GM12878 (cell line): ENCODE results near the gene MTRF1. TPM values are rescaled to one million over a fixed set of nuclear protein-coding genes. Genes with fewer than 3 reads are reported as not detected.

Experiments used
- ATAC-seq: fragments of 200-7000 bp; cut with Tn5 transposase; 3 replicates; pipeline ENCODE4 v1.9.1; 2020; ENCODE audit warnings: mild to moderate bottlenecking, moderate library complexity
- BruUV-seq: library from RNA; stranded (reverse); fragments of 400-500 nt; replicated peaks from 2 replicates; lab custom pipeline; 2021; lab: Mats Ljungman, UMichigan
- CTCF ChIA-PET: fragments of 300-600 bp; sonication (Branson Sonifier 250); formaldehyde crosslinking; extraction: SDS; loops from one replicate; lab custom pipeline; 2021; ENCODE audit warnings: inconsistent platforms; lab: Yijun Ruan, JAX
- POLR2A ChIA-PET: fragments of 350-600 bp; formaldehyde crosslinking; extraction: SDS; loops from one replicate; lab custom pipeline; 2021; ENCODE audit warnings: inconsistent platforms; lab: Charles Lee
- RAD21 ChIA-PET: fragments of 300-600 bp; sonication (Branson Sonifier 250); formaldehyde crosslinking; loops from one replicate; lab custom pipeline; 2023; ENCODE audit warnings: antibody characterized with exemption; ENCODE audit not compliant: unreplicated experiment; lab: Charles Lee
- SMC1A ChIA-PET: fragments of 300-600 bp; sonication (Branson Sonifier 250); formaldehyde crosslinking; loops from one replicate; lab custom pipeline; 2023; ENCODE audit not compliant: unreplicated experiment, uncharacterized antibody; lab: Charles Lee
- DNase-seq: peaks from one replicate; pipeline ENCODE4 v3.0.0-alpha.2; 2011; ENCODE audit warnings: low read depth, low spot score
- FAIRE-seq: peaks from 3 replicates; lab custom pipeline; 2011; peaks lifted over from hg19 to GRCh38; lab: Jason Lieb, UNC
- H2AFZ ChIP-seq: 2 replicates; pipeline ENCODE4 v1.6.0; 2011; ENCODE audit warnings: low read depth, low read length, control low read depth; ENCODE audit not compliant: control insufficient read depth
- H3K27ac ChIP-seq: 2 replicates; pipeline ENCODE4 v1.5.1; 2011; ENCODE audit warnings: control low read depth; ENCODE audit not compliant: control insufficient read depth, insufficient read depth
- H3K27me3 ChIP-seq, 2 experiments: replicated peaks in 1 of 2; 2 replicates each; pipeline versions ENCODE4 v1.6.0 to v1.6.1; 2011; ENCODE audit warnings: low read length in 1 of 2; ENCODE audit not compliant: control insufficient read depth in 2 of 2, insufficient read depth in 2 of 2
- H3K36me3 ChIP-seq, 2 experiments: 2 replicates each; pipeline ENCODE4 v1.5.1; 2011; ENCODE audit warnings: low read length in 1 of 2; ENCODE audit not compliant: control insufficient read depth in 2 of 2, insufficient read depth in 2 of 2
- H3K4me1 ChIP-seq: 2 replicates; pipeline ENCODE4 v1.6.1; 2011; ENCODE audit warnings: mild to moderate bottlenecking, low read length, moderate library complexity, mixed read lengths; ENCODE audit not compliant: control insufficient read depth, insufficient read depth
- H3K4me2 ChIP-seq: 2 replicates; pipeline ENCODE4 v1.6.0; 2011; ENCODE audit warnings: control low read depth; ENCODE audit not compliant: control insufficient read depth, insufficient read depth
- H3K4me3 ChIP-seq: fragments of 200-600 bp; sonication (generic); 2 replicates; pipeline ENCODE4 v1.5.1; 2016
- H3K79me2 ChIP-seq: 2 replicates; pipeline ENCODE4 v1.6.0; 2011; ENCODE audit warnings: low read length; ENCODE audit not compliant: control insufficient read depth, insufficient read depth
- H3K9ac ChIP-seq: 2 replicates; pipeline ENCODE4 v1.8.0; 2011; ENCODE audit warnings: low read length, control low read depth, mixed read lengths; ENCODE audit not compliant: control insufficient read depth, insufficient read depth
- H3K9me3 ChIP-seq: replicated peaks from 3 replicates; pipeline ENCODE4 v1.5.1; 2011; ENCODE audit warnings: mild to moderate bottlenecking, low read length; ENCODE audit not compliant: control insufficient read depth, insufficient read depth
- H4K20me1 ChIP-seq: 2 replicates; pipeline ENCODE4 v1.6.0; 2011; ENCODE audit not compliant: control insufficient read depth, insufficient read depth
- BCL11A ChIP-seq: IDR thresholded peaks from 2 replicates; pipeline ENCODE4 v1.6.1; 2011; ENCODE audit warnings: low read depth, low read length
- BHLHE40 ChIP-seq, 2 experiments: fragments of 450-650 bp in 1 of 2; IDR thresholded peaks; 2 replicates each; pipeline ENCODE4 v1.6.1; 2011 to 2017; ENCODE audit warnings: low read depth in 2 of 2, borderline replicate concordance in 1 of 2, improper control_type of control experiment in 1 of 2, low read length in 1 of 2, mild to moderate bottlenecking in 1 of 2
- CBX3 ChIP-seq: fragments of 200-600 bp; sonication (generic); IDR thresholded peaks from 2 replicates; pipeline ENCODE4 v1.6.1; 2016; ENCODE audit warnings: low read depth, borderline replicate concordance
- DPF2 ChIP-seq: fragments of 450-650 bp; IDR thresholded peaks from 2 replicates; pipeline ENCODE4 v1.6.1; 2017; ENCODE audit warnings: mild to moderate bottlenecking
- FOXK2 ChIP-seq: fragments of 450-650 bp; IDR thresholded peaks from 2 replicates; pipeline ENCODE4 v1.6.1; 2017; ENCODE audit warnings: mild to moderate bottlenecking, moderate library complexity
- IKZF1 ChIP-seq: fragments of 450-650 bp; conservative IDR thresholded peaks from 2 replicates; pipeline ENCODE4 v1.6.1; 2017; ENCODE audit warnings: antibody characterized with exemption, mild to moderate bottlenecking
- NR2F1 ChIP-seq: fragments of 450-650 bp; conservative IDR thresholded peaks from 2 replicates; pipeline ENCODE4 v1.6.1; 2017; ENCODE audit warnings: mild to moderate bottlenecking
- RUNX3 ChIP-seq: IDR thresholded peaks from 2 replicates; pipeline ENCODE4 v1.6.1; 2012; ENCODE audit warnings: low read length, inconsistent platforms
- STAT3 ChIP-seq: IDR thresholded peaks from 2 replicates; pipeline ENCODE4 v1.6.1; 2011; ENCODE audit warnings: low read depth, low read length, improper control_type of control experiment
- ZBED1 ChIP-seq: IDR thresholded peaks from 2 replicates; pipeline ENCODE4 v1.6.1; 2016; ENCODE audit warnings: borderline replicate concordance
- ZNF274 ChIP-seq: IDR thresholded peaks from one replicate; pipeline ENCODE4 v1.8.0; 2011; ENCODE audit not compliant: insufficient read length, insufficient read depth
- WGBS: methylation state at CpG from one replicate; pipeline ENCODE4 v1.1.6; 2016; ENCODE audit warnings: low lambda C conversion rate; ENCODE audit not compliant: insufficient replicate concordance, insufficient coverage; ENCODE audit errors: missing lambda C conversion rate; 5-methylcytosine and 5-hydroxymethylcytosine counted together
- in situ Hi-C: fragments of 300-500 bp; cut with MboI; formaldehyde crosslinking; loops from 9 replicates; pipeline ENCODE4 v1.14.3; 2018; ENCODE audit warnings: mixed read lengths
- intact Hi-C: fragments of 100-400 bp; cut with micrococcal nuclease; formaldehyde crosslinking; loops from one replicate; pipeline ENCODE4 v1.14.2; 2022; ENCODE audit not compliant: unreplicated experiment
- polyA plus RNA-seq, 11 experiments: library from polyadenylated mRNA; depleted of rRNA in 4 of 11; unstranded in 6 of 11; stranded (reverse) in 5 of 11; fragments of >200 nt; fragmentation: Nextera tagmentation in 4 of 11; fragmentation: Illumina TruSeq in 1 of 11; extraction: Ambion mirVana in 4 of 11; extraction: Trizol in 1 of 11; gene quantifications; 1 replicate in 1 of 11; 2 replicates in 10 of 11; pipeline versions ENCODE4 v1.2.1 to v1.2.3, GENCODE V29; 2011 to 2016; ENCODE audit warnings: inconsistent platforms in 2 of 11, missing spikeins in 2 of 11, low read depth in 1 of 11
- total RNA-seq, 4 experiments: library from RNA; depleted of rRNA in 3 of 4; stranded (reverse); fragments of >200 nt in 3 of 4; fragmentation: Illumina TruSeq in 1 of 4; extraction: Trizol in 1 of 4; gene quantifications; 2 replicates each; pipeline versions ENCODE4 v1.2.1 to v1.2.3, GENCODE V29; 2013 to 2021

The MTRF1 gene
- total and polyA plus RNA-seq, 10 of the 15 experiments (the other 5 are each of a cell fraction or from before 2014, with no cell fraction given), result 12.1 to 33.7 (median 20.6) TPM

DNA sequence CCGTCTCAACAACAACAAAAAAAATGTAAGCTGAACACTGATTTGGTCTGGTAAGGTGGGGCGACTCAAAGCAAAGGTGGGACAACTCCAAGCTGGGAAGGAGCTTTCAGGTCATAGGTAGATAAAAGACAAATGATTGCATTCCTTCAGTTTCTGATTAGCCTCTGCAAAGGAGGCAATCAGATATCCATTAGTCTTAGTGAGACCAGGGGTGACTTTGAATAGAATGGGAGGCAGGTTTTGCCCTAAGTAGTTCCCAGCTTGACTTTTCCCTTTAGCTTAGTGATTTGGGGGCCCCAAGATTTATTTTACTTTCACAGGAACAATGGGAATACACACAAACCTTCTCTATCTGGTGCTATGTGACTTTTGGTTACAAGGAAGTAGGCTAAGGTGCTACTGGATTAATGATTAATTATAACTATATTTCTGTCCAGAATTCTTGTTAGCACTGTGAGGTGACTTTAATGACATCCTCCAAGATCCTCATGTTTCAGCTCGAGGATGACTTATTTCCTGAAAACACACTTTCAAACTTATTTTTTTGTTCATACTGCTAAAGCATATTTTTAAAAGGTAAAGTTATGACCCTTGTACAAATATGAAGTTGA is 10.6 kb upstream of the MTRF1 start (continued):
- TF ChIP-seq FOXK2 (no peak), BCL11A (no peak), ZBED1 (no peak)

GRCh38 chr13:41271456-41272285 is 8.3 kb upstream of the MTRF1 start:
- 28% methylated on average over 6 of the region's 6 CpGs for WGBS
- POLR2A ChIA-PET, result interaction anchor here (0.6 kb wide), 1 partner anchor 215 kb away, joined by 5 read pairs; no protein-coding TSS in a partner anchor
- FAIRE-seq, result peak; percentile 7
- H4K20me1 ChIP-seq, result no peaks in the 10 kb centered on the region
- peaks cover 4% of the 10 kb centered on the region for H3K9me3 ChIP-seq
- RAD21 ChIA-PET, result interaction anchor here (1.1 kb wide), 1 partner anchor 9 kb away, joined by 3 read pairs; no protein-coding TSS in a partner anchor
- H3K4me3 ChIP-seq, result no peak overlapping the region
- H3K27ac ChIP-seq, result peak overlapping the region; percentile 56
- CTCF ChIA-PET, result interaction anchor here (1.6 kb wide), 1 partner anchor 9 kb away, joined by 3 read pairs; the partner anchor contains the start of gene MTRF1
- peaks cover 11% of the 10 kb centered on the region for H3K4me1 ChIP-seq
- in situ Hi-C loops, result no loop called here
- TF ChIP-seq CBX3 (no peak), IKZF1 (0 out of 2 replicates have a peak, but pooled peaks have one; percentile 23), ZNF274 (no peak), BHLHE40 (IDR thresholded peaks at IDR 0.05; ENCODE audit: borderline replicate concordance in 1 of 2, low read depth in 2 of 2, low read length in 1 of 2) (no peak), DPF2 (no peak), RUNX3 (0 out of 2 replicates have a peak, but pooled peaks have one; percentile 8), STAT3 (no peak), NR2F1 (peak; percentile 22; the same call in 1 of the 2 replicates)
- TF ChIP-seq, all 136 proteins: peak for 3
- intact Hi-C loops, result no loop called here
- peak; percentile 16 for DNase-seq
- Histone ChIP-seq H2AFZ (peak overlapping the region; percentile 85), H3K79me2 (no peaks in the 10 kb centered on the region), H3K9ac (no peak overlapping the region; the same call in 1 of the 2 replicates), H3K36me3 (no peaks in the 10 kb centered on the region), H3K4me2 (peak overlapping the region; percentile 44; the same call in 1 of the 2 replicates), H3K27me3 (no peaks in the 10 kb centered on the region)
- SMC1A ChIA-PET, result interaction anchor here (0.7 to 1.7 kb wide), 3 partner anchors 9 to 44 kb away, joined by 3 to 7 read pairs (median 3); partner anchors contain the start of gene MTRF1
- BruUV-seq, result no TSS peak
- peak; percentile 82 for ATAC-seq
